Parathyroid adenoma (tissue), 2 donors: ENCODE results near the gene XIST.

Experiments used
- H2AFZ ChIP-seq: fragments of 300-600 bp; sonication (generic); one replicate; pipeline ENCODE4 v1.7.0; 2017; ENCODE audit warnings: antibody characterized with exemption, mild to moderate bottlenecking
- H3K27ac ChIP-seq: fragments of 300-600 bp; sonication (generic); one replicate; pipeline ENCODE4 v1.7.0; 2017
- H3K27me3 ChIP-seq: fragments of 300-600 bp; sonication (generic); one replicate; pipeline ENCODE4 v1.7.0; 2017; ENCODE audit warnings: low read length; ENCODE audit not compliant: control insufficient read depth, insufficient read depth
- H3K36me3 ChIP-seq: fragments of 300-600 bp; sonication (generic); one replicate; pipeline ENCODE4 v1.7.0; 2017; ENCODE audit warnings: low read length; ENCODE audit not compliant: control insufficient read depth, insufficient read depth
- H3K4me1 ChIP-seq: fragments of 300-600 bp; sonication (generic); one replicate; pipeline ENCODE4 v1.7.0; 2017; ENCODE audit warnings: control low read depth
- H3K4me2 ChIP-seq: fragments of 300-600 bp; sonication (generic); one replicate; pipeline ENCODE4 v1.7.0; 2017; ENCODE audit warnings: low read length
- H3K4me3 ChIP-seq: fragments of 300-600 bp; sonication (generic); one replicate; pipeline ENCODE4 v1.7.0; 2017; ENCODE audit warnings: low read depth, low read length
- H3K79me2 ChIP-seq: fragments of 300-600 bp; sonication (generic); one replicate; pipeline ENCODE4 v1.7.0; 2017; ENCODE audit warnings: control low read depth
- H3K9ac ChIP-seq: fragments of 300-600 bp; sonication (generic); one replicate; pipeline ENCODE4 v1.7.0; 2017; ENCODE audit warnings: mild to moderate bottlenecking
- H3K9me3 ChIP-seq: fragments of 300-600 bp; sonication (generic); one replicate; pipeline ENCODE4 v1.7.0; 2017; ENCODE audit warnings: low read length; ENCODE audit not compliant: control insufficient read depth
- CTCF ChIP-seq: fragments of 300-600 bp; sonication (generic); IDR thresholded peaks from one replicate; pipeline ENCODE4 v1.7.0; 2017; ENCODE audit warnings: antibody characterized with exemption, mild to moderate bottlenecking
- donor health status: primary hyperparathyroidism.

XIST gene

GRCh38 chrX:73840120-73840924 lies 12.2 kb downstream of the XIST start:
- Histone ChIP-seq H3K27ac (no peak overlapping the region), H3K9ac (no peak overlapping the region), H3K79me2 (no peaks in the 10 kb centered on the region), H2AFZ (no peak overlapping the region), H3K4me2 (no peak overlapping the region), H3K27me3 (no peaks in the 10 kb centered on the region), H3K4me1 (no peaks in the 10 kb centered on the region), H3K9me3 (no peaks in the 10 kb centered on the region), H3K36me3 (no peaks in the 10 kb centered on the region), H3K4me3 (no peak overlapping the region)
- TF ChIP-seq CTCF = no peak

GRCh38 chrX:73839152-73839551 lies 13.4 kb downstream of the XIST start:
- Histone ChIP-seq H3K4me2 (no peak overlapping the region), H3K9me3 (no peaks in the 10 kb centered on the region), H3K9ac (no peak overlapping the region), H3K27me3 (no peaks in the 10 kb centered on the region), H3K79me2 (no peaks in the 10 kb centered on the region), H3K4me3 (no peak overlapping the region), H3K27ac (no peak overlapping the region), H3K4me1 (no peaks in the 10 kb centered on the region), H3K36me3 (no peaks in the 10 kb centered on the region), H2AFZ (no peak overlapping the region)
- TF ChIP-seq CTCF = no peak

- no peaks in the 10 kb centered on the region for H3K27me3 ChIP-seq
- H2AFZ ChIP-seq = no peak overlapping the region
- TF ChIP-seq CTCF = no peak
- no peaks in the 10 kb centered on the region for H3K79me2 ChIP-seq
- no peak overlapping the region for H3K9ac ChIP-seq
- H3K4me2 ChIP-seq = no peak overlapping the region
- no peaks in the 10 kb centered on the region for H3K36me3 ChIP-seq
- H3K9me3 ChIP-seq = no peaks in the 10 kb centered on the region
- no peak overlapping the region for H3K27ac ChIP-seq
- H3K4me1 ChIP-seq = no peaks in the 10 kb centered on the region
- H3K4me3 ChIP-seq = no peak overlapping the region
These were observed 14.4 kb downstream of the XIST start for GRCh38 chrX:73838123-73838522.

GRCh38 chrX:73836956-73837477 lies 15.5 kb downstream of the XIST start:
- H2AFZ ChIP-seq = no peak overlapping the region
- no peaks in the 10 kb centered on the region for H3K79me2 ChIP-seq
- no peaks in the 10 kb centered on the region for H3K36me3 ChIP-seq
- H3K27me3 ChIP-seq = no peaks in the 10 kb centered on the region
- no peaks in the 10 kb centered on the region for H3K4me1 ChIP-seq
- no peak overlapping the region for H3K9ac ChIP-seq
- H3K9me3 ChIP-seq = no peaks in the 10 kb centered on the region
- TF ChIP-seq CTCF = no peak
- H3K4me3 ChIP-seq = no peak overlapping the region
- H3K4me2 ChIP-seq = no peak overlapping the region
- H3K27ac ChIP-seq = no peak overlapping the region

GRCh38 chrX:73834219-73834618 lies 18.3 kb downstream of the XIST start:
- Histone ChIP-seq H3K4me1 (no peaks in the 10 kb centered on the region), H2AFZ (no peak overlapping the region), H3K4me2 (no peak overlapping the region), H3K36me3 (no peaks in the 10 kb centered on the region), H3K9ac (no peak overlapping the region), H3K79me2 (no peaks in the 10 kb centered on the region), H3K27ac (no peak overlapping the region), H3K4me3 (no peak overlapping the region), H3K9me3 (no peaks in the 10 kb centered on the region), H3K27me3 (no peaks in the 10 kb centered on the region)
- no peak for TF ChIP-seq CTCF
